Measurements from ENCODE around the gene MOV10L1. TPM values are rescaled to one million over a fixed set of nuclear protein-coding genes. Genes with fewer than 3 reads are reported as not detected.

MOV10L1 gene
- 0.07 TPM for polyA plus RNA-seq (2013, experiment 1 of 2)
- 0.06 TPM for polyA plus RNA-seq (2013, experiment 2 of 2)

- Histone ChIP-seq H3K56ac (ENCODE audit: low read length) (no peak within 1 kb of the TSS), H3K4me2 (ENCODE audit: low read length) (no peak within 1 kb of the TSS), H3K27me3 (ENCODE audit: insufficient read depth, low read length, poor library complexity) (no peaks in the 10 kb centered on the region), H2BK5ac (ENCODE audit: low read length) (no peak within 1 kb of the TSS), H2BK120ac (ENCODE audit: low read depth, low read length) (no peak within 1 kb of the TSS), H3K18ac (ENCODE audit: low read length) (no peak within 1 kb of the TSS), H3K27ac (ENCODE audit: low read depth, low read length) (no peak within 1 kb of the TSS), H3K36me3 (ENCODE audit: control insufficient read depth, insufficient read depth, low read length) (no peaks in the 10 kb centered on the region), H3K79me1 (ENCODE audit: low read length) (no peaks in the 10 kb centered on the region), H3K4me1 (ENCODE audit: control insufficient read depth, low read depth, low read length) (no peaks in the 10 kb centered on the region), H2AK5ac (ENCODE audit: low read length) (no peak within 1 kb of the TSS), H2BK15ac (replicated peaks; ENCODE audit: low read depth) (no peak within 1 kb of the TSS), H4K8ac (ENCODE audit: low read depth, low read length) (no peak within 1 kb of the TSS), H3K4me3 (ENCODE audit: low read length) (no peak within 1 kb of the TSS), H3K4ac (ENCODE audit: low read depth, low read length) (no peak within 1 kb of the TSS), H4K5ac (ENCODE audit: low read length) (no peak within 1 kb of the TSS), H3K79me2 (ENCODE audit: control insufficient read depth, insufficient read depth, low read length) (no peaks in the 10 kb centered on the region), H3K23ac (ENCODE audit: low read length) (no peak within 1 kb of the TSS), H3K9ac (ENCODE audit: low read length) (no peak within 1 kb of the TSS)
- DNase-seq: no peak
- WGBS (ENCODE audit: extremely low coverage, insufficient coverage, low lambda C conversion rate): no CpG with 5 or more reads among the region's 83 CpGs
Observed at GRCh38 chr22:50089682-50090411, at the start of gene MOV10L1. MOV10L1 (plus strand) TSS chr22:50090006; CDS start chr22:50090089, 83 bp downstream.

GRCh38 chr22:50040717-50041116 is 49.1 kb upstream of the MOV10L1 start:
- H3K56ac ChIP-seq (ENCODE audit: low read length): no peak overlapping the region
- no peaks in the 10 kb centered on the region for H3K4me1 ChIP-seq (ENCODE audit: control insufficient read depth, low read depth, low read length)
- DNase-seq: no peak
- no peak overlapping the region for H3K4me3 ChIP-seq (ENCODE audit: low read length)
- no peak overlapping the region for H4K5ac ChIP-seq (ENCODE audit: low read length)
- no peak overlapping the region for H3K23ac ChIP-seq (ENCODE audit: low read length)
- H3K18ac ChIP-seq (ENCODE audit: low read length): no peak overlapping the region
- no peak overlapping the region for H3K4me2 ChIP-seq (ENCODE audit: low read length)
- no peaks in the 10 kb centered on the region for H3K79me2 ChIP-seq (ENCODE audit: control insufficient read depth, insufficient read depth, low read length)
- no peak overlapping the region for H2AK5ac ChIP-seq (ENCODE audit: low read length)
- no peak overlapping the region for H2BK15ac ChIP-seq (replicated peaks; ENCODE audit: low read depth)
- no peak overlapping the region for H2BK5ac ChIP-seq (ENCODE audit: low read length)
- no peaks in the 10 kb centered on the region for H3K36me3 ChIP-seq (ENCODE audit: control insufficient read depth, insufficient read depth, low read length)
- no peak overlapping the region for H3K27ac ChIP-seq (ENCODE audit: low read depth, low read length)
- H3K4ac ChIP-seq (ENCODE audit: low read depth, low read length): no peak overlapping the region
- WGBS (ENCODE audit: extremely low coverage, insufficient coverage, low lambda C conversion rate): no CpG with 5 or more reads among the region's 7 CpGs
- H4K8ac ChIP-seq (ENCODE audit: low read depth, low read length): no peak overlapping the region
- no peaks in the 10 kb centered on the region for H3K27me3 ChIP-seq (ENCODE audit: insufficient read depth, low read length, poor library complexity)
- H2BK120ac ChIP-seq (ENCODE audit: low read depth, low read length): no peak overlapping the region
- no peak overlapping the region for H3K9ac ChIP-seq (ENCODE audit: low read length)
- H3K79me1 ChIP-seq (ENCODE audit: low read length): no peaks in the 10 kb centered on the region

- Histone ChIP-seq H3K4me1 (ENCODE audit: control insufficient read depth, low read depth, low read length) (no peaks in the 10 kb centered on the region), H3K4me2 (ENCODE audit: low read length) (no peak overlapping the region), H3K36me3 (ENCODE audit: control insufficient read depth, insufficient read depth, low read length) (no peaks in the 10 kb centered on the region), H3K4ac (ENCODE audit: low read depth, low read length) (no peak overlapping the region), H3K56ac (ENCODE audit: low read length) (no peak overlapping the region), H3K4me3 (ENCODE audit: low read length) (no peak overlapping the region), H4K5ac (ENCODE audit: low read length) (no peak overlapping the region), H3K23ac (ENCODE audit: low read length) (no peak overlapping the region), H2AK5ac (ENCODE audit: low read length) (no peak overlapping the region), H3K18ac (ENCODE audit: low read length) (no peak overlapping the region), H2BK120ac (ENCODE audit: low read depth, low read length) (no peak overlapping the region), H3K27ac (ENCODE audit: low read depth, low read length) (no peak overlapping the region), H3K27me3 (ENCODE audit: insufficient read depth, low read length, poor library complexity) (no peaks in the 10 kb centered on the region), H3K79me1 (ENCODE audit: low read length) (no peaks in the 10 kb centered on the region), H2BK5ac (ENCODE audit: low read length) (no peak overlapping the region), H4K8ac (ENCODE audit: low read depth, low read length) (no peak overlapping the region), H3K79me2 (ENCODE audit: control insufficient read depth, insufficient read depth, low read length) (no peaks in the 10 kb centered on the region), H2BK15ac (replicated peaks; ENCODE audit: low read depth) (no peak overlapping the region), H3K9ac (ENCODE audit: low read length) (no peak overlapping the region)
- no CpG with 5 or more reads among the region's 17 CpGs for WGBS (ENCODE audit: extremely low coverage, insufficient coverage, low lambda C conversion rate)
- no peak for DNase-seq
Observed at GRCh38 chr22:50041361-50042065, 48.3 kb upstream of the MOV10L1 start.

GRCh38 chr22:50044485-50045118 is 45.2 kb upstream of the MOV10L1 start:
- Histone ChIP-seq H3K79me2 (ENCODE audit: control insufficient read depth, insufficient read depth, low read length) (no peaks in the 10 kb centered on the region), H3K4me3 (ENCODE audit: low read length) (no peak overlapping the region), H3K4ac (ENCODE audit: low read depth, low read length) (no peak overlapping the region), H3K9ac (ENCODE audit: low read length) (no peak overlapping the region), H2BK5ac (ENCODE audit: low read length) (no peak overlapping the region), H3K23ac (ENCODE audit: low read length) (no peak overlapping the region), H2BK15ac (replicated peaks; ENCODE audit: low read depth) (no peak overlapping the region), H2BK120ac (ENCODE audit: low read depth, low read length) (no peak overlapping the region), H3K79me1 (ENCODE audit: low read length) (no peaks in the 10 kb centered on the region), H2AK5ac (ENCODE audit: low read length) (no peak overlapping the region), H4K5ac (ENCODE audit: low read length) (no peak overlapping the region), H3K18ac (ENCODE audit: low read length) (no peak overlapping the region), H4K8ac (ENCODE audit: low read depth, low read length) (no peak overlapping the region), H3K36me3 (ENCODE audit: control insufficient read depth, insufficient read depth, low read length) (no peaks in the 10 kb centered on the region), H3K27me3 (ENCODE audit: insufficient read depth, low read length, poor library complexity) (no peaks in the 10 kb centered on the region), H3K4me1 (ENCODE audit: control insufficient read depth, low read depth, low read length) (no peaks in the 10 kb centered on the region), H3K4me2 (ENCODE audit: low read length) (no peak overlapping the region), H3K27ac (ENCODE audit: low read depth, low read length) (no peak overlapping the region), H3K56ac (ENCODE audit: low read length) (no peak overlapping the region)
- no CpG with 5 or more reads among the region's 30 CpGs for whole genome bisulfite sequencing (ENCODE audit: extremely low coverage, insufficient coverage, low lambda C conversion rate)
- DNase-seq: no peak

GRCh38 chr22:50045211-50046018 is 44.4 kb upstream of the MOV10L1 start:
- no CpG with 5 or more reads among the region's 35 CpGs for WGBS (ENCODE audit: extremely low coverage, insufficient coverage, low lambda C conversion rate)
- no peak overlapping the region for H4K8ac ChIP-seq (ENCODE audit: low read depth, low read length)

More at GRCh38 chr22:50045211-50046018, 44.4 kb upstream of the MOV10L1 start:
- H2BK15ac ChIP-seq (replicated peaks; ENCODE audit: low read depth): no peak overlapping the region
- H2BK120ac ChIP-seq (ENCODE audit: low read depth, low read length): no peak overlapping the region
- H3K27me3 ChIP-seq (ENCODE audit: insufficient read depth, low read length, poor library complexity): no peaks in the 10 kb centered on the region
- H3K56ac ChIP-seq (ENCODE audit: low read length): no peak overlapping the region
- no peak overlapping the region for H3K4me2 ChIP-seq (ENCODE audit: low read length)
- H3K4me1 ChIP-seq (ENCODE audit: control insufficient read depth, low read depth, low read length): no peaks in the 10 kb centered on the region
- H2AK5ac ChIP-seq (ENCODE audit: low read length): no peak overlapping the region
- no peak overlapping the region for H3K23ac ChIP-seq (ENCODE audit: low read length)
- H3K36me3 ChIP-seq (ENCODE audit: control insufficient read depth, insufficient read depth, low read length): no peaks in the 10 kb centered on the region
- no peak overlapping the region for H4K5ac ChIP-seq (ENCODE audit: low read length)
- no peaks in the 10 kb centered on the region for H3K79me2 ChIP-seq (ENCODE audit: control insufficient read depth, insufficient read depth, low read length)
- no peak for DNase-seq
- no peak overlapping the region for H2BK5ac ChIP-seq (ENCODE audit: low read length)
- H3K18ac ChIP-seq (ENCODE audit: low read length): no peak overlapping the region
- H3K4me3 ChIP-seq (ENCODE audit: low read length): no peak overlapping the region
- no peak overlapping the region for H3K27ac ChIP-seq (ENCODE audit: low read depth, low read length)
- H3K79me1 ChIP-seq (ENCODE audit: low read length): no peaks in the 10 kb centered on the region
- H3K9ac ChIP-seq (ENCODE audit: low read length): no peak overlapping the region
- H3K4ac ChIP-seq (ENCODE audit: low read depth, low read length): no peak overlapping the region

Measured in mesendoderm (in vitro differentiated cells).